GM18909 (cell line): ENCODE measurements around the gene PTX4.
A peak's percentile ranks its signal among the peaks of the same experiment; 100 is the strongest.
"Not testable (repeated sequence)": the region's sequence is repeated elsewhere in the genome, so short reads cannot be mapped to it uniquely, and the experiment has no call there.

Experiments
- ATAC-seq: cut with Tn5 transposase; IDR thresholded peaks from one replicate; pipeline ENCODE4 v1.9.1; 2021; ENCODE audit warnings: mild to moderate bottlenecking; ENCODE audit not compliant: unreplicated experiment, poor library complexity

PTX4 gene

DNA sequence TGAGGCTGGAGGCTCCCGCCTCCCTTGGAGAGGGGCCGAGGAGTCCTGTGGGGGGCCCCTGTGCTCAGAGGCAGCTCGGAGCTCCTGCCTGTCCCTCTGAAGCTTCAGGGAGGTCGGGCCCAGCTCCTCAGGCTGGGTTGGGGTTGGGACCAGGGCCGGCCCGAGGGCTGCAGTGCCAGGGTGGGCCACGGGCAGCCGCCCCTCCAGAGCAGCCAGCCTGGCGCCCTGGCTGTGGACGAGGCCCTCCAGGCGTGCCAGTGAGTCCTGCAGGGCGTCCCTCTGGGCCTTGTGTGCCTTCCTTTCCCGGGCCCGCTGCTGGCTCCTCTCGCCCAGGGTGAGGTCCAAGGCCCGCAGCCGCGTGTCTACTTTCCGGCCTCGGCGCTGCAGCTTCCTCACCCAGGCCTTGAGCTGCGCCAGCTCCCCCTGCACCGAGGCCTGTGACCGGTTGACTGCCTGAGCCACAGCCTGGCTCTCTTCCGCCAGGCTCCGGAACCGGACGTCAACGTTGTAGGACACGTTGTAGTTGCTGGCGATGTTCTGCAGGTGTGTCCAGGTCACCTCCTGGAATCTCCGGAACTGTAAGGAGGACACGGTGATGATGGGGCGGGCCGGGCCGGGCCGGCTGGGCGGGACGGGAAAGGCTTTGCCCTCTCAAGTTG is 1.2 kb downstream of the PTX4 start:
- no peak for ATAC-seq

GRCh38 chr16:1486551-1487390 is 2.0 kb downstream of the PTX4 start:
- ATAC-seq: no peak

GRCh38 chr16:1485847-1486496 is 2.8 kb downstream of the PTX4 start:
- ATAC-seq: no peak

DNA sequence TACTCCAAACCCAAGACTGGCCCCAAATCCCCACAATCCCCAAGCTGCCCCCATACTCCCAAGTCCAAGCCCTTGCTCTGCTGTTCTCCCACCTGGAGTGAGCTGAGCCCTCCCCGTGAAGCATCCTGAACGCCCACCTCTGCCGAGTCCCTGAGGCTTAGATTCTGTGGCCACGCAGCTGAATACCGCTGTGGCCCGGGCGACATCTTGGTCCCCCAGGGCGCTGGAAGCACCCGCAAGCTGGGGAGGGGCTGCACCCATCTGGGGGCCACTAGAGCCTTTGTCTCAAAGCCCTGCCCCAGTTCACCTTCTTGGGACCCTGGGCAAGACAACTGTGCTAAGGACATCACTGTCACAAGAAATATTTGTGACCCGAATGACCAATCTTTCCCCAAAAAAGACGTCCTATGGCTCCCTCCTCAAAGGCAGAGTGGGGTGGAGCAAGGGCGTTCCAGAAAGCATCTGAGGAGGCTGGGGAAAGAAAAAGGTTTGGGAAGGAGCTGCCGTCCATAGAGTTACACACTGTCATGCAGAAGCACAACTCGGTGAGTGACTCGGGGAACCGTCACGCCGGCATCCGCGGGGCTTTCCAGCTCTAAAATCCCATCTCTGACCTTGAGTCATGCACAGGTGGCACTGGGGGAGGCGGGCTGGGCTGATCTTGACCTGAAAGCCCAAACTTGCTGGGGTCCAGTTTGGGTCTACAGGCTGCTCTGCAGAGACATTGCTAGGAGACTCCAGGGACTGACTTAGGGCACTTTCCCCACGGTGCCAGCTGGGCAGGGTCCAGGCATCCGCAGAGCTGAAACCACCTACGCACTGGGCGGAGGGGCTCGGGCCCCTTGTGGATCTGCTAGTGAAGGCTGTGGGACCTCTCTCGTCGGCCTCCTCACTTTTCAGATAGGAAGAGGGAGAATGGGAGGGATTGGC is 6.6 kb downstream of the PTX4 start:
- ATAC-seq: no peak

GRCh38 chr16:1478937-1479336 is 9.8 kb downstream of the PTX4 start:
- not testable (repeated sequence) for ATAC-seq

GRCh38 chr16:1477033-1477432 is 11.7 kb downstream of the PTX4 start:
- ATAC-seq: no peak

- ATAC-seq: no peak
These were observed 13.1 kb downstream of the PTX4 start for GRCh38 chr16:1475552-1476114.

DNA sequence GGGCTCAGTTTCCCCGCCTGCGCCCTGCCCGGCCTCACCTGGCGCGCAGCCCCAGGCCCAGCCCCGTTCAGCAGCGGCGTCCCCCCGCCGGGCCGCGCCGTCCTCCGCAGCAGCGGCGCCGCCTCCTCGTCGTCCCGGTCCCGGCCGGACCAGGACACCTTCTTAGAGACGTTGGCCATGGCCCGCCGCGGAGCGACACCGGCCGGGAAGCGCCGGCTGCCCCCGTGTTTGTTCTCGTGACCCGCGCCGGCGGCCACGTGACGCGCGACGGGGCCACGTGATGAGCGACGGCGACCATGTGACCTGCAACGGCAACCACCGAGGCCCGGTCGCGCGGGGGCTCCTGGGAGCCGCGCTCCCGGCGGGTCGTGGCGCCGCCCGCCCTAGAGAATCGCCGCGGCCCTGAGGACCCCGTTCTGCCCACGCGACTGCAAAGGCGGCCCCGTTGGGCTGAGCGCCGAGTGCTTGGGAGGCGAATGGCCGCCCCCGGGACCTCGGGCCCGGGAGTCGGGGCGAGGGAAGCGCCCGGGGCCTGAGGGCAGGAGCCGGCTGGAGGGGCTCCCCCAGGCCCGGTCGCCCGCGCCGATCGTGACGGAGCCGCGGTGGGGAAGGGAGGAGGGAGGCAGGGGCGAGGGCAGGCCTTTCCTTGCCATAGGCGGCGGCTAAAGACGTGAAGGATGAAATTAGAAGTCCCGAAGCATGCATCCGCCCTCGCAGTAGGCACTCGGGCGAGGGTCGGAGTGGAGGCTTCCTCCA is 13.8 kb downstream of the PTX4 start, which contains the start of gene CLCN7:
Gene CLCN7, minus strand, starts transcription at position 233 of the 756 bp plus-strand sequence. Its CDS starts 54 bp downstream, at position 179.
- peak; percentile 86 for ATAC-seq

- ATAC-seq: peak; percentile 34
These were observed 14.5 kb downstream of the PTX4 start for GRCh38 chr16:1474082-1474795.

GRCh38 chr16:1472974-1473373 is 15.8 kb downstream of the PTX4 start:
- no peak for ATAC-seq

GRCh38 chr16:1471569-1472194 is 17.1 kb downstream of the PTX4 start:
- ATAC-seq: no peak

- no peak for ATAC-seq
These were observed 18.1 kb downstream of the PTX4 start for GRCh38 chr16:1470481-1471251.

GRCh38 chr16:1469693-1470201 is 19.0 kb downstream of the PTX4 start:
- ATAC-seq: no peak

- ATAC-seq: not testable (repeated sequence)
These were observed 19.6 kb downstream of the PTX4 start for GRCh38 chr16:1469141-1469540.

GRCh38 chr16:1468426-1468810 is 20.3 kb downstream of the PTX4 start:
- ATAC-seq: no peak

GRCh38 chr16:1466968-1467521 is 21.7 kb downstream of the PTX4 start:
- ATAC-seq: no peak

DNA sequence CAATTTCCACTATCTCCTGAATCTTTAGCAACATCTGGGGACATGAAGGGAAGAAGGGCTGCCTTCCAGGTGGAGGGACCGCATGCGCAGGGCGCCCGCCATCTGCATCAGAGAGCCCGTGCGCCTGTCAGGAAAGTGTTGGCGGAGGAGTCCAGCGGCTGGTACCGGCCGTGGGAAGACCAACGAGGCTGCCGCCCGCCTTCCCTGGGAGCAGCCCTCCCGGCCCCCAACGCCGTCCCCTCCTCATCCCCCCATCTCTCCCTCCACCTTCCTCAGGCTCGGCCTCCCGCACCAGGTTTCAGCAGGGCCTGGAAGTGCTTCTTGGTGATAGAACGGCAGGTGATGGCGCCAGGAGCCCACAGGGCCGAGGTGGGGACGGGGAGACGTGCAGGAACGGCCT is 22.7 kb downstream of the PTX4 start:
- ATAC-seq: no peak
